Measurements from ENCODE around the gene BANP.
"Not testable (repeated sequence)": the region's sequence is repeated elsewhere in the genome, so short reads cannot be mapped to it uniquely, and the experiment has no call there.

Gene BANP

DNA sequence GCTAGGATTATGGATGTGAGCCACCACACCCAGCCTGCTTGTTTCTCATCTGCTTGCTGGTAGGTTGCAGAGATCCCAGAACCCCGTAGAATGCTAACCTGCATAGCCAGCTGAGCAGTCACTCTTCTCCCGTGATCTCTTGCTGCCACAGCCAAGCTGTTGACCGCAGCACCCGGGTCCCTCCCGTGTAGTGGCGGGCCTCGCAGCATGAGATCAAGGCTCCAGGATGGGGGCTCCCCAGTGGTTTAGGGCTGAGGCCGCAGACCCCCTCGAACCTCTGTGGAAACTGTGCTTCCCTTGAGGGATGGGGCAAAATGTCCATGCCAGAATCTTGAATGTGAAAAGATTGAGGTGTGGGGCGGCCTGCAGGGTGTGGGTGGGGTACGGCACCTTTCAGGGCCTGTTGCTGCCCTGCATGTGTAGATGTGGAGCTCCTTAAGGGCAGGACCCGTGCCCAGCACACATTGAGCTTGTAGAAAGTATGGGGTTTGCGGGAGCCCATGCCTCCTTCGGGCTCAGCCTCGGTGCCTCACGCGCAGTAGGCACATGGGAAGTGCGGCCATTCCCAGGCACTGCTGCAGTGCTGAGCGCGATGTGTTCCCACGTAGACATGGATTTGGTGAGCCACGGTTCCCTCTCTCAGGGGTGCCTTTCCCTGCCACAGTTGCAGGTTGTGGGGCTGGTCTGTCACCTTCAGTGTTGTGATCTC, 99.9 kb downstream of the BANP start:
- DNase-seq (ENCODE audit: low spot score) = no peak

DNA sequence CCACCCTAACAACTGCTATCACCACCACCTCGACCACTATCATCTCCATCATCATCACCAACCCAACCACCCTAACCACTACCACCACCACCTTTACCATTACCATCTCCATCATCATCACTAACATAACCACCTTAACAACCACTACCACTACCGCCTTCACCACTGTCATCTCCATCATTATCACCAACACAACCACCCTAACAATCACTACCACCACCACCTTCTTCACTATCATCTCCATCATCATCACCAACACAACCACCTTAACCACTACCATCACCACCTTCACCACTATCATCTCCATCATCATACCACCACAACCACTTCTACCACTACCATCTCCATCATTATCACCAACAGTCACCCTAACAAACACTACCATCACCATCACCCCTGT, 101.4 kb downstream of the BANP start:
- no peak for DNase-seq (ENCODE audit: low spot score)

DNA sequence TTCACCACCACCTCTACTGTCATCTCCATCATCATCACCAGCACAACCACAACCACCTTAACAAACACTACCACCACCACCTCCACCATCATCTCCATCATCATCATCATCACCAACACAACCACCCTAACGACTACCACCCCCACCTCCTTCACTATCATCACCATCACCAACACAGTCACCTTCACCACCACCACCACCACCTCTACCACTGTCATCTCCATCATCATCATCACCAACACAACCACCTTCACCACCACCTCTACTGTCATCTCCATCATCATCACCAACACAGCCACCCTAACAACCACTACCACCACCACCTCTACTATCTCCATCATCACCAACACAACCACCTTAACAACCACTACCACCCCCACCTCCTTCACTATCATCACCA, 102.2 kb downstream of the BANP start:
- not testable (repeated sequence) for DNase-seq (ENCODE audit: low spot score)

DNA sequence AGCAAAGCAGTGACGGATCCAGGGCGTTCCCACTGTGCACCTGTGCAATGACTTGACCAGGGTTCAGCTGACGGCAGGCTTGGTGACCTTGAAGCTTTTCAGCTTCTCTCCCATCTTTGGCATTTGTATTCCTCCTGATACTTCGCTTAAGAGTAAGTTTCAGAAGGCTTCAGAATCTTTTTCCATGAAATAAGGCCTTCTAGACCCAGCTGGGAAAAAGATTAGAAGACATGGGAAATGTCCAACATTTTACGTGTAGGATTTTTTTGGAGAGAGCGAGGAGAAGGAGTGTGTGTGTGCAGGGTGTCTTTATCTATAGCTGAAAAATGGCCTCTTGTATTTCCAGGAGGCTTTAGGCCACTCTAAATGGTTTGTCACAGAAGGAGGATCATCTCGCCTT, 104.1 kb downstream of the BANP start:
- no peak for DNase-seq (ENCODE audit: low spot score)

DNA sequence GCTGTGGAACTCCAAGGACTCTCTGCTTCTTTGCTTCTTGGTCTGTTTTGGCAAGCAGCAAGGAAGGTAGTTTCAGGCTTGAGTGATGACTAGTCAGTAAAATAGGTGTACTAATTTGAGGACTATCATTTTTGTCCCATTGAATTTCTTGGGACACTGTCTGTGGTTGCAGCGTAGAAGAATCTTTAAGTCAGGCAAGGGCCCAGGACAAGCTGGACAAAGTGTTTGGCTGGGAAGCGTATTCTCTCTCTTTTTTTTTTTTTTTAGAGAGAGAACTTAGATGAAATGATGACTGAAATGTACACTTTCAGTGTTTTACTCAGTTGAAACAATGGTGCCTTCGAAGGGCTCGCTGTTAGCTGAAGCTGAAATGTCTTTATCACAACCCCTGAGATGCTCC, 105.0 kb downstream of the BANP start:
- DNase-seq (ENCODE audit: low spot score) = no peak

DNA sequence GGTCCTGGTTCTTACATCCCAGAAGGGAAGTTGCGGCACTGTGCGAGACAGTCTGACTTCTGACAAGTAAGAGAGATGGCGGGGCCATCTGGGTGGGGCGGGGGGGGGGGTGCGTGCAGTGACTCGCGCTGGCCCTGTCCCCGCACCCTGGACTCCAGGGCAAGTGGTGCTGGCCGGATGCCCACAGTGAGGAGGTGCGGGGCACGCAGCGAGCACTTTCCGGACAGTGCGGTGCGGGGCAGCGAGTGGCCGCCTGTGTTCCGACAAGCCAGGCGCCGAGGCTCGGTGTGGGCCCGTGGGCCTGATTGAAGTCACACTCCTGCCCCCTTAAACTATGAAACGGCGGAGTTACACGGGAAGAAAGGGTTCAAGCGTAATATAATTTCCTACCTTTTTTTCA, 106.4 kb downstream of the BANP start:
- no peak for DNase-seq (ENCODE audit: low spot score)

DNA sequence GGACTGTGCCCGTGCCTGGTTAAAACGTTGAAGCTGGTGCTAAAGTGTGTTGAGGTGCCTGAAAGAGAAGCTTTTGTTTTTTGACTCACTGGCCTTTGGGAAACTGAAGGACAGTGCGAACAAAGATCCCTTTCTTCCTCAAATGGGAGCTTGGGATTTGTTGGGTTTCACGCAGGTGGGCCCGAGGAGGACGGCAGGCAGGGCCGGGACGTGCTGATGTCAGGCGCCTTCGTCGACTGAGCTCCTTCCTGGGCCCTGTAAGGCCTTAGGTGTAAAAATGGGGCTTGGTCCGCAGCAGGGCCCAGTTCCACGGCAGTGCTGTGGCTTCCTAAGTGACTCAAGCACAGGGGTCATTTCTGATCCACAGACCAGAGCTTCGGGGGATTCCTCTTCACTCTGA, 106.9 kb downstream of the BANP start:
- DNase-seq (ENCODE audit: low spot score) = no peak

DNA sequence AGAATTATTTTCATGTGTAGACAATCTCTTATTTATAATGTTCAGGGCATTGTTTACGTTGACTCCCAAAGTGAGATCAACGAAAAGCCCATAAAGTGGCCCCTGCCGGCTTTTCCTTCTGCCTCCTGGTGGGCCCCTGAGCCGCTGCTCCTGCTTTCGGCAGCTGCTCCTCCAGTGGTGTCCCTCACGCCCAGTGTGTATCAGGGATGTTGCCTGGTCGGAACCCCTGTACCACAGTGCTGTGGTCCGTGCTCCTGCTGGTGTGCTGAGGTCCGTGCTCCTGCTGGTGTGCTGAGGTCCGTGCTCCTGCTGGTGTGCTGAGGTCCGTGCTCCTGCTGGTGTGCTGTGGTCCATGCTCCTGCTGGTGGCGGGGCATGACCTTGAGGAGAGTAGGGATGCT, 107.6 kb downstream of the BANP start:
- DNase-seq (ENCODE audit: low spot score) = no peak

DNA sequence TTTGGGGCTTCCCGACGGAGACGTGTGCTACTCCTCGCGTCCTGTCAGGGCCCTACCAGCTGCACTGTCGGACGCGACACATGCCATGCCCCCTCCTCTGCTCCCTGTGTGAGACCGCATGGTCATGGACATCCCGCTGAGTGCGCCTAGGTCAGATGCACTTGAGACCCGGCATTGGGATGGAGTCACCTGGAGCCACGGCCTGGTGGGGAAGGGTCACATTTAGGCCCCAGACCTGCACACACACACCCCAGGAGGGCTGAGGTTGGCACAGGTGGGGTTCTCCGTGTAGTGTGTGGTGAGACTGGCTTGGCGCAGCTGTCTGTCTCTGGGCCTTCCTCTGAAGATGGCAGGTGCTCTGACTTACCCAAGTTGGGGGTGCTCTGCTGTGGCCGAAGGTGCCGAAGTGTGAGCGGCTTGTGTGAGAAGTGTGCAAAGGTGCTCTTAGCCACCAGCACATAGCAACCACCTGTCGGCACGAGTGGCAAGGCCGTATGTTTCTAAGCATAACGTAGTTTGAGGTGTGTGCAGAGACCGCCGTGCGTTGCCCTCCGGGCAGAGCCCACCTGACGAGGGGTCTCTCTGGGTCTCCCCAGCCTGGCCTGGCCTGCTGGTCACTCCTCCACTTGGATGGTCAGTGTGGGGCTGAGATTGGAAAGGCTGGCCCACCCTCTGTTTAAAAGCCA, 108.6 kb downstream of the BANP start:
- DNase-seq (ENCODE audit: low spot score) = no peak

DNA sequence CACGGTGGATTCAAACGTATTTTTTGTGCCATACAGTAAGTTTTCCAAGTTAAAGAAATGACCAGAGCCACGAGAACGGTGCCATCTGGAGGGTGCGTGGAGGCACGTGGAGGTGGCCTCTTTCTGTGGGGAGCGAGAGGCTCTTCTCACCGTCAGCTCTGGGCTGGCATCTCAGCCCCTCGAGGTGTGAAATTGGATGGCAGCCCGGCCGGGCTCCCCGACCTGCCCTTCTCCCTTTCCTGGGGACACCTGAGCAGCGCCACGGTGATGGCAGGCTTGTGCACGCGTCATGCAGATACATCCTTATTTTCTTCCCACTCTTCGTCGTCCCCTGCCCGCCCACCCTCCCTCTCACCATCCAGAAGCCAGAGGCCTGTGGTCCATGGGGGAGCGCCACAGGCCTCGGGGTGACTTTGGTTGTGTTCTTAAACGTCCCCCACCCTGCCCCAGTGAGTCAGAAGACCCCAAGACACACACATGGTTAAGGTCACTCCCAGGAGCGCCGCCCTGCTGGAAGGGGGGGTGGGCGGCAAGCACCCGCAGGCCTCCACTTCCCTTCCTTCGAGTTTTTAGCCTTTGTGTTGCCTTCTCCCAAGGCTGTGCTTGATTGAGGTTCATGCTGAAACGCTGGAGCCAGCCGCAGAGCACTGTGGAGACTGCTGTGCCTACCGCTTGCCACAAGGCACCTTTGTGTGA, 109.4 kb downstream of the BANP start:
- no peak for DNase-seq (ENCODE audit: low spot score)

DNA sequence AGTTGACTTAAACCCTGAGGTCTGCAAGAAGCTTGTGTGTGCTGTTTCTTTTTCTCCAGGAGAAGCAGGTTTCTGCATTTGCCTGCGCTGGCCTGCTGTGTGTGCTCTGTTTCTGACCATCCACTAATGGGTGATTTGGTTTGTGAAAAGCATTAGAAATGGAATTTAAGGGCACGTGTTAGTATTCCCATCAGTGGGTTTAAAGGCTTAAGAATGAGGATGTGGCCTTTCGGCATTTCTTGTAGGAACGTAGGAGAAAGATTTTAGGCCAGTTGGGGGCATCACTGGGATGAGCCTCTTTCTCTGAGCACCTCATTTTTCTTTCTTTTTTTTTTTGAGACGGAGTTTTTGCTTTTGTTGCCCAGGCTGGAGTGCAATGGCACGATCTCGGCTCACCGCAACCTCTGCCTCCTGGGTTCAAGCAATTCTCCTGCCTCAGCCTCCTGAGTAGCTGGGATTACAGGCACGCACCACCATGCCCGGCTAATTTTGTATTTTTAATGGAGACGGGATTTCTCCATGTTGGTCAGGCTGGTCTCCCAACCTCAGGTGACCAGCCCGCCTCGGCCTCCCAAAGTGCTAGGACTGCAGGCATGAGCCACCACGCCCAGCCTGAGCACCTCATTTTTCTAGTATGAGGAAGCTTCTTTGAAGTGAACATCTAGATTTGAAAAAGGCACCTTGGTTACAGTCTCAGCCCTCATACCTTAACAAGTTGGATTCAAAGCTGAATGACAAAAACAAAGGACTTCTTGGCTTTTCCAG, 110.3 kb downstream of the BANP start:
- DNase-seq (ENCODE audit: low spot score) = no peak

DNA sequence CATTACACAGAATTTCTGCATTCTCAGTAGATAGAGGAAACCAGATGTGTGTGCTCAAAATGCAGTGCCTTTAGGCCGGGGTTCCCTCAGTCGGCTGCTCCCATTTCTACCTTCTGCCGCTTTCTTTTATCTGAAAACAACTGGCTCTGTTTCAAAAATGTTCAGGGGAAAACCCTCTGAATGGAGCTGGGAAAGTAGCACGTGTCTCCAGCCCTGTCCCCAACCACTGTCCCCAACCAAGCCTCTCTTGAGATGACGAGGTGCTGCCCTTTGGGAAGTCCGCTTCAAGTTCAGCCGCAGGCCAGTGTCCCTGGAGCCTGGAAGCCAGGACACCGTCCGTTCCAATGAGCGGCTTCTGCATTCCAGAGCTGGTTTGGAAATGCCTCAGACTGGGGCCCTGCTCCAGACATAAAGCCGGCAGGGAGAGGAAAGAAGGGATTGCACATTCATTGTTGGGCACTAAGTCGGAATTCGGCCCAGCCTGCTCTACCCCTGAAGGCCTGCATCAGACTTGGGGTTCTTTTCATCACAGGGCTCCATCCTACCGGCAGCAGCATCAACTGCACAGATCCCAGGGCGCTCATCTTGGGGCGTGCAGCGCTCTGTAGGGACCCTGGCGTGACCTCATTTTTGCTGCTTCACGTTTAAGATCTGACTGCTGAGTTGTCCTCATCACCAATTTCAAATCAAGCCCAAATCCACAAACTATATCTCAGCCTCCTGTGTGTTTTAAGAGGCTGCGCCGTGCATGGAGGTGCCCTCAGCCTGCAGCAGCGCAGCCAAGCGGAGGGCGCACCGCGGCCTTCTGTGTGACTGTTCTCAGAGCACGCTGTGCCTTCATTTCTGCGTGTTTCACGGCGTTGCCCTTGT, 111.3 kb downstream of the BANP start:
- DNase-seq (ENCODE audit: low spot score) = peak; percentile 65

DNA sequence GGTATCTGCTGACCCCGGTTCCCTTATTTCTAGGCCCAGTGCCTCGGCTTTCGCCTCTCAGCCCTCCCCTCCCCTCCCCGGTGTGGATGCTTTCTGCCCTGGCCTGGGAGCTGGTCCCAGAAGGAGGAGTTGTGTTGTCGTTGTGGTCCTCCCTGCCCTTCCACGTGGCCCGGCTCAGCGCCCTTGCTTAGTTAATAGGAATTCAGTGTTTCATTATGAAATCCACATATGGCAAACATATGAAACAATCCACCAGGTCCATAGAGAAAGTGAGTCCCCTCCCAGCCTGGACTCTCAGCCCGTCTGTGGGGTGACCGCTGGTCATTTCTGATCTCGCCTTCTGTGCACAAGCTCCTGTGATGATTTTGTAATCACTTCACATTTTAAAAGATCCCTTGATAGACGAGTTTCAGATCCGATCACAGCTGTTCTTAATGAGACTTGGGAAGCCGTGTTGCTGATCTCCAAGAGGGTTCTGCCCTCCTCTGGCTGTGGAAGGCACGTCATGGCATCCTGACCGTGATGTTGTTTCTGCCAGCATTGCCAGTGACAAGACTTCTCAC, 112.1 kb downstream of the BANP start:
- no peak for DNase-seq (ENCODE audit: low spot score)

DNA sequence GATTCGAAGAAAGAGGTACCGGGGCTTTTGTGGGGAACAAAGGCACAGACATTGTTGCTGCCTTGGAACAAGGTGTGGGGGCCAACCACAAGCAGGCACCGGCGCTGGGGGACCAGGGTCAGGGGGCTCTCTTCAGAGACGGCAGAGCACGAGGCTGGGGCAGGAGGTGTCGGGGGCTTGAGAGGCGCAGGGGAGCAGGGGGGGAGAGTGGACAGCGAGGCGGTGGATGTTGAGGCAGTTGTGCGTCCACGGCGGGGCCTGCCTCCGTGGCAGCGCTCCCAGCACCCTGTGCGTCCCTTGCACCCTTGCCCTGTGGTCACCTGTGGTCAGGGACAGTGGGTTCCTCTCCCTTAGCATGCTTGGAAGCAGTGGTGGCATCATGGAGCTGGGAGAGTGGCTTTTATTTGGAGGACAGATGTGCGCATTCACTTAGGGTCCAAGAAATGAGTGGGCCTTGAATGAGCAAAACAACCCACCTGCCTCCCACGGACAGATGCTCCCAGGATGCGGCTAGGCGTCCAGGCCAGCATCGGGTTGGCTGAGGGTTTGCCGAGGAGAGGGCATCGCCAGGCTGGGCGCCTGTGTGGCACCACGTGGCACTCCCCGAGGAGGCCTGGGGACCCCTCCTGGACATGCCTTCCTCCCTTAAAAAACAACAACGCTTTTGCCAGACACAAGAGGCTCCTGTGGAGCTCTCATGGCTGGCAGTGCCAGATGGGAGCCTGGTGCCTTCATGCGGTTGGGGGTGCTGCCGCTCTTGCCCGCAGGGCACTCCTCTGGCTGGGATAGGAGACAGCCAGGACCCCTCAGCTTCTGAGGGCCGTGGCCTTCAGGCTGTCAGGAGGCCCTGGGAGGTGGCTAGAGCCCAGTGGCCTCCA, 113.0 kb downstream of the BANP start:
- peak; percentile 36 for DNase-seq (ENCODE audit: low spot score)

DNA sequence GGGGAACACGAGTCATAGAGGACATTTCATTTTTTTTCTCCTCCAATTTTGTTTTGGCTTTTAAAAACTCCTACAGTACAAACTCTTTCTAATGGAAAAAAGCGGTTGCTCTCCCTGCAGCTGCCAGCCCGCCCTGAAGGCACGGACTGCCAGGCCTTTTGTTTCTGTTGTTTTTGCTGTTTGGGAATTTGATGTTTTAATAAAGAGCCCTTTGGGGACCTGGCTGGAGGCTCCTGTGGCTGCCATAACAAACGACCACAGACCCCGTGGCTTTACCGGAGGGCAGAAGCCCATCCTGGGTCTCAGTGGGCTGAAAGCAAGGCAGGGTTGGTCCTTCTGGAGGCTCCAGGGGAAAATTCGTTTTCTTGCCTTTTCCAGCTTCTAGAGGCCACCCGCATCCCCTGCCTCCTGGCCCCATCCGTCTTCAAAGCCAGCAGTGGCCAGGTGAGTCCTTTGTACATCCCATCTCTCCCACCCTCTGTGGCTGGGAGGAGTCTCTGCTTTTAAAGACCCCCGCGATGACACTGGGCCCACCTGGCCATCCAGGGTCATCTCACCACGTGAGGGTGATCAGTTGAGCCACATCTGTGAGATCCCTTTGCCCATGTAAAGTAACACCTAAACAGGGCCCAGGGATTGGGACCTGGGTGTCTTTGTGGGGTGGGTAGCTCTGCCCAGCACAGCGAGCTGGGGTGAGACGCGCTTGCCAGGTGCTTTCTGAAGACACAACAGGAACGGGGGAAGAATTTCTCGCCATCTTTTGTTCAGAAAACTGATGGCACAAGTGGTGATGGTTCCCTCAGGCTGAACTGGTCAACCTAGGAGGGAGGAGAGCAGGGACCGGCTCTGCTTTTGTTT, 113.9 kb downstream of the BANP start:
- no peak for DNase-seq (ENCODE audit: low spot score)

DNA sequence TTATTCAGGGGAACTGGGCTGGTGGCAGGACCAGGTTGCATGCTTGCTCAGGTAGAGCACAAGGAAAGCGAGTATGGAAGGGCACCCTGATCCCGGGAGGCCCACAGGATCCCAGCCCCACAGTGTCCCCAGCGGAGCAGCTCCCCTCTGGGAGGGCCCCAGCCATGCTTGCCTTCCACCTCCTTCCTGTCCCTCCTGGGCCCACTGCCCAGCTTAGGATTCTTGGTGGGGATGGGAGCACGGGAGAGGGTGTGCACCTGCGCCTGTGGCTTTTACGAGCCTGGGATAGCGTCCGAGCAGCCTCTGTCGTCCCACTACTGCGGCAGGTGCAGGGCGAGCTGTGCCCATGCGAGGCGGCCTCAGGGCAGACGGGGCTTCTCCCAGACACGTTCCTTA, 114.5 kb downstream of the BANP start:
- no peak for DNase-seq (ENCODE audit: low spot score)

DNA sequence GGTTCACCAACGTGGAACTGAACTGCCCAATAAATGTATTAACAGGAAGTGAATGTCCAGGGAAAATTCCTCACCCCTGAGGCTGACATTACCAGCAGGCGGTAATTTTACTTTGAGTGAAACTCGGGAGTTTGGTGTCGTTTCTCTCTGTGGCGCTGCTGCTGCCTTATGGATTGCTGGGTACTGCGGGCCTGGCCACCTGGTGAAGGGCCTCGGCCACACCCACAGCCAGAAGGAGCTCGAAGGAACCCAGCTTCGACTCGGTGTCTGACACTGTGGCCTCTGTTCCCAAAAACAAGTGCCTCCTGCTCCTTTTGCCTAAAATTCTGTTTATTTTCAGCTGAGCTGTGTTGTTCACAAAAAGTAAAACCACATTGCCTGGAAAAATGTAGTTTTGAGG, 115.0 kb downstream of the BANP start:
- no peak for DNase-seq (ENCODE audit: low spot score)

DNA sequence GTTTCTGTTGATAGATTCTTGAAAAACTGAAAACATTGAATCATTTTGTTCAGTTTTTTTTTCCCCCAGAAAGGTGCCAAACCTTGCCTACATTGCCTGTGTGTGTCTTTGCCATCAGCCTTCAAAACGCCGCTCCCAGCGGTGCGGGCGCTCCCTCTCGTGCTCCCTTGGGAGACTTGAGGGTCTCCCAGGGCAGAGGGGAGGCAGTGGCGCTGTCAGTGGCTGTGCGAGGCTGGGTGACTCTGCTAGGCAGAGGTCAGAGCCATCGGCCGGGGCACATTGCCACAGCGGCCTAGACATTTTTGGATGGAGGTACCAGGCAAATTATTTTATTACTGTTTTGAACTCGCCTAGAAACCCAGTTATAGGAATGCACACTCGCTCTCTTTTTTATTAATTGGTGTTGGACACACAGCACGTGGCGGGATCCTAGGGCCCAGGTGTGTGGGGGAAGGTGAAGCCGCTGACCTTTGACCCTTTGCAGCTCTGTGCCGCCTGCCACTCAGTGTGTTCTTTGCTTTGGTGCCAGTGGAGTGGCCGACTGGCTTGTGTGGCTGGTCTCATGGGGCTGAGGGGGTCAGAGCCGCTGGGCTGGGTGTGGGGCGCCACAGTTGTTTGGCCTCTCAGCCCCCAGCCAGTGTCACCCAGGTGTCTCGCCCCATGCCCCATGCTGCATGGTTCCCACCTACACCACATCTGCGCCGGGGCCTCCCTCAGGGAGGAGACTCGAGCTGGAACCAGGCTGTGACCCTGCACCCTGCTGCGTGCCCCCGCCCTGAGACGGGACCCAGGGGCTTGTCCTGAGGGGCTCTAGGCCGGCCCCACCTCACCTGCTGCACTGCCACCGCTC, 115.7 kb downstream of the BANP start:
- DNase-seq (ENCODE audit: low spot score) = no peak
